HG03575 (cell line): ENCODE data around the gene SSH2.
"Not testable (repeated sequence)": the region's sequence is repeated elsewhere in the genome, so short reads cannot be mapped to it uniquely, and the experiment has no call there.

Experiments used
- ATAC-seq: cut with Tn5 transposase; IDR thresholded peaks from one replicate; pipeline ENCODE4 v1.9.1; 2021; ENCODE audit not compliant: unreplicated experiment, insufficient number of reproducible peaks, low FRiP score; ENCODE audit errors: extremely low read depth

The SSH2 gene

GRCh38 chr17:29698019-29698777 is 231.8 kb downstream of the SSH2 start:
- no peak for ATAC-seq

- ATAC-seq = no peak
Observed at GRCh38 chr17:29697371-29697770, 232.7 kb downstream of the SSH2 start.

GRCh38 chr17:29694918-29695563 is 235.0 kb downstream of the SSH2 start:
- ATAC-seq = no peak

- ATAC-seq = no peak
Observed at GRCh38 chr17:29693751-29694150, 236.3 kb downstream of the SSH2 start.

GRCh38 chr17:29687596-29687995 is 242.4 kb downstream of the SSH2 start:
- ATAC-seq = no peak

GRCh38 chr17:29686993-29687590 is 242.9 kb downstream of the SSH2 start:
- ATAC-seq = no peak

- no peak for ATAC-seq
Observed at GRCh38 chr17:29683481-29683880, 246.5 kb downstream of the SSH2 start.

- ATAC-seq = no peak
Observed at GRCh38 chr17:29682987-29683386, 247.0 kb downstream of the SSH2 start.

GRCh38 chr17:29682054-29682453 is 248.0 kb downstream of the SSH2 start:
- no peak for ATAC-seq

- no peak for ATAC-seq
Observed at GRCh38 chr17:29677824-29678223, 252.2 kb downstream of the SSH2 start.

GRCh38 chr17:29677221-29677791 is 252.7 kb downstream of the SSH2 start:
- no peak for ATAC-seq

GRCh38 chr17:29675961-29676360 is 254.1 kb downstream of the SSH2 start:
- ATAC-seq = not testable (repeated sequence)

- ATAC-seq = no peak
Observed at GRCh38 chr17:29674281-29674680, 255.7 kb downstream of the SSH2 start.

- ATAC-seq = no peak
Observed at GRCh38 chr17:29671661-29672060, 258.4 kb downstream of the SSH2 start.

- ATAC-seq = no peak
Observed at GRCh38 chr17:29669266-29669665, 260.8 kb downstream of the SSH2 start.

- no peak for ATAC-seq
Observed at GRCh38 chr17:29667969-29668368, 262.1 kb downstream of the SSH2 start.

GRCh38 chr17:29665481-29665810 is 264.6 kb downstream of the SSH2 start:
- no peak for ATAC-seq

GRCh38 chr17:29664743-29665480 is 265.1 kb downstream of the SSH2 start:
- no peak for ATAC-seq

GRCh38 chr17:29663155-29663554 is 266.9 kb downstream of the SSH2 start:
- ATAC-seq = no peak
